Breast epithelium (tissue), 4 donors: ENCODE data around the gene TOMM20L. TPM values are rescaled to one million over a fixed set of nuclear protein-coding genes. Genes with fewer than 3 reads are reported as not detected.
"Not testable (repeated sequence)": the region's sequence is repeated elsewhere in the genome, so short reads cannot be mapped to it uniquely, and the experiment has no call there.

Experiments used
- DNase-seq, 2 donors: peaks; one replicate each; pipeline ENCODE4 v3.0.0-alpha.2; 2019; ENCODE audit warnings: low spot score in 2 of 2
- H3K27ac ChIP-seq, 2 donors: fragments of 200-600 bp; sonication (generic) in 1 of 2; one replicate each; pipeline ENCODE4 v1.5.1; 2016 to 2019; ENCODE audit warnings: mild to moderate bottlenecking in 1 of 2
- H3K27me3 ChIP-seq, 2 donors: fragments of 200-600 bp; sonication (generic) in 1 of 2; one replicate each; pipeline versions ENCODE4 v1.5.1 to v1.6.0; 2017 to 2019; ENCODE audit warnings: control low read depth in 1 of 2, mild to moderate bottlenecking in 1 of 2
- H3K36me3 ChIP-seq: fragments of 200-600 bp; one replicate; pipeline ENCODE4 v1.5.1; 2019
- H3K4me1 ChIP-seq, 2 donors: fragments of 200-600 bp; sonication (generic); one replicate each; pipeline ENCODE4 v1.5.1; 2016 to 2019; ENCODE audit warnings: control low read depth in 1 of 2
- H3K4me3 ChIP-seq, 3 donors: fragments of 200-600 bp; sonication (generic); 1 replicate in 2 of 3; 2 replicates in 1 of 3; pipeline ENCODE4 v1.5.1; 2016 to 2019; ENCODE audit warnings: mild to moderate bottlenecking in 3 of 3, moderate library complexity in 2 of 3
- H3K9me3 ChIP-seq, 2 donors: fragments of 200-600 bp; sonication (generic) in 1 of 2; one replicate each; pipeline ENCODE4 v1.5.1; 2016 to 2019; ENCODE audit warnings: control low read depth in 1 of 2
- POLR2A ChIP-seq: fragments of 450-650 bp; IDR thresholded peaks from one replicate; pipeline ENCODE4 v1.6.1; 2016; ENCODE audit warnings: antibody characterized with exemption, mild to moderate bottlenecking, moderate library complexity
- POLR2AphosphoS5 ChIP-seq, 3 donors: sonication (generic); formaldehyde crosslinking; IDR thresholded peaks; one replicate each; pipeline ENCODE4 v1.6.1; 2017; ENCODE audit warnings: antibody characterized with exemption in 3 of 3
- intact Hi-C: fragments of 100-400 bp; cut with DNase I; formaldehyde crosslinking; loops from one replicate; pipeline ENCODE4 v1.15.1; 2023; ENCODE audit warnings: low total_unique reads
- total RNA-seq, 3 donors: library from RNA; depleted of rRNA; stranded (reverse); fragments of >200 nt; gene quantifications; one replicate each; pipeline ENCODE4 v1.1.0, GENCODE V29; 2016
- TF ChIP-seq, protein P1 (sequence below), 3 donors: fragments of 450-650 bp; IDR thresholded peaks; one replicate each; pipeline ENCODE4 v1.5.1; 2016 to 2017; ENCODE audit warnings: antibody characterized with exemption in 3 of 3, mild to moderate bottlenecking in 3 of 3, moderate library complexity in 3 of 3

TOMM20L gene
- total RNA-seq, 3 donors from 2014 or later, result not detected

DNA sequence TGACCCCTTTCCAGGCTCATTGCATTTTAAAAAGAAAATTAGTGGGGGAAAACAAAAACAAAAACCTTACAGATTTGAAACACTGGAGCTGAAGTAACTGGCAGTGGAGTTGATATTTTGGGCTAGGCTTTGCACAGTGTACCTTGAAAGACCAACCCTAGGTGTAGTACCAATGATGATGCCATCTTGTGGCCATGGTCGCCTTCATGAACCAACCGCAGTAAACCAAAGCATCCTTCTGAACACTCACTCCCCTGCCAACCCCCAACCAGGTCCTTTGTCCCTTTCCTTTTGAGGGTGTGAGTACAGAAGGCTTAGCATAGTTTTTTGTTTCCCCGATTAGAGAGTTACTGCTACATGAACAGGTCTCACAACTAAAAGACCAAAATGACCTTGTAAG is 5.9 kb downstream of the TOMM20L start:
- no peaks in the 10 kb centered on the region for H3K4me1 ChIP-seq
- H3K36me3 ChIP-seq, result no peaks in the 10 kb centered on the region
- intact Hi-C loops, result no loop called here
- no peaks in the 10 kb centered on the region for H3K9me3 ChIP-seq
- no peak overlapping the region for H3K27ac ChIP-seq
- no peaks in the 10 kb centered on the region for H3K27me3 ChIP-seq
- H3K4me3 ChIP-seq, result no peak overlapping the region
- DNase-seq, result no peak
- TF ChIP-seq POLR2AphosphoS5 (IDR thresholded peaks at IDR 0.05), result no peak
- TF ChIP-seq, protein P1, sequence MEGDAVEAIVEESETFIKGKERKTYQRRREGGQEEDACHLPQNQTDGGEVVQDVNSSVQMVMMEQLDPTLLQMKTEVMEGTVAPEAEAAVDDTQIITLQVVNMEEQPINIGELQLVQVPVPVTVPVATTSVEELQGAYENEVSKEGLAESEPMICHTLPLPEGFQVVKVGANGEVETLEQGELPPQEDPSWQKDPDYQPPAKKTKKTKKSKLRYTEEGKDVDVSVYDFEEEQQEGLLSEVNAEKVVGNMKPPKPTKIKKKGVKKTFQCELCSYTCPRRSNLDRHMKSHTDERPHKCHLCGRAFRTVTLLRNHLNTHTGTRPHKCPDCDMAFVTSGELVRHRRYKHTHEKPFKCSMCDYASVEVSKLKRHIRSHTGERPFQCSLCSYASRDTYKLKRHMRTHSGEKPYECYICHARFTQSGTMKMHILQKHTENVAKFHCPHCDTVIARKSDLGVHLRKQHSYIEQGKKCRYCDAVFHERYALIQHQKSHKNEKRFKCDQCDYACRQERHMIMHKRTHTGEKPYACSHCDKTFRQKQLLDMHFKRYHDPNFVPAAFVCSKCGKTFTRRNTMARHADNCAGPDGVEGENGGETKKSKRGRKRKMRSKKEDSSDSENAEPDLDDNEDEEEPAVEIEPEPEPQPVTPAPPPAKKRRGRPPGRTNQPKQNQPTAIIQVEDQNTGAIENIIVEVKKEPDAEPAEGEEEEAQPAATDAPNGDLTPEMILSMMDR (IDR thresholded peaks at IDR 0.05), result no peak
- no peak for TF ChIP-seq POLR2A

DNA sequence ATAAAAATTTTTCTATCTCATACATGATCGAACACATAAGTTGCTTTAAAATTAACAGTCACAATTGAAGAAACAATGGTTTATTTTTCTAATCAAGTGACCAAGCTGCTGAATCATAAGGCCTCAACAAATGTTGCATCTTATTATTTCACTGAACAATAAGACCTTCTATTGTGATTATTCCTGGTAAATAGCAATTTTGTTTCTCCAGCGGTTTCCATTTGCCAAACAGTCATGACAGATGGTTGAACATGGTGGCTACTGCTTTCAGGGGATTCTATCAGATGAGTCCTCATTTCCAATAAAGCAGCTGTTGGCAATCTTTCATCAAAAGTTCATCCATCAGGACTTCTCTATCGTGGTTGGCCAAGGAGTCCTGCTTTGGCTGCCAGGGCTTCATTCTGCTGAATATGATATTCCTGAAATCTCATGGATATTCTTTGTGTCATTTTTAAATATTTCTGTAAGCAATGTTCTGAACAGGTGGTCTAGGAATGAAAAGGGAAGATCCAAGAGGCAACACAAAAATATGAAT is 13.0 kb downstream of the TOMM20L start:
- Histone ChIP-seq H3K4me3 (no peak overlapping the region), H3K36me3 (no peaks in the 10 kb centered on the region), H3K27me3 (no peaks in the 10 kb centered on the region), H3K4me1 (no peaks in the 10 kb centered on the region), H3K27ac (no peak overlapping the region), H3K9me3 (no peaks in the 10 kb centered on the region)
- no peak for DNase-seq
- TF ChIP-seq, protein P1 (IDR thresholded peaks at IDR 0.05), result no peak
- TF ChIP-seq POLR2A (no peak), POLR2AphosphoS5 (IDR thresholded peaks at IDR 0.05) (no peak)
- intact Hi-C loops, result no loop called here

DNA sequence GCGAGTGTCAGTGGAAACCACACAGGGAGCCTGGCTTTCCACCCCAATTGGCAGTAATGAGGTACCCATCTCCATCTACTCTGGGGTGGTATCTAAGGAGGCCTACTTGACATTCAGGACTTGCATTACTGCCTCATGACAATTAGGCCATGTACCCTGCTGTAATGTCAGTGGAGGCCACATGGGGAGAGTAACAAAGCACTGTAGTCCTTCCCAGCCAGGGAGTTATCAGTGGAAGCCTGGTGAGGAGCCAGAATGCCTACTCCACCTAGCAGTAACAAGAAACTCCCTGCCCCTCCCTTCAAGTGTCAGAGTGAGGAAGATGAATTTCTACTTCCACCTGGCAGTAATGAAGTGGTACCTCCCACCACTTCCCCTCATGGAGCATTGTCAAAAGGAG is 19.1 kb downstream of the TOMM20L start:
- DNase-seq, result no peak
- Histone ChIP-seq H3K36me3 (peaks cover 3% of the 10 kb centered on the region), H3K4me3 (no peak overlapping the region), H3K27me3 (no peaks in the 10 kb centered on the region), H3K27ac (no peak overlapping the region), H3K9me3 (no peaks in the 10 kb centered on the region), H3K4me1 (no peaks in the 10 kb centered on the region)
- intact Hi-C loops, result no loop called here
- TF ChIP-seq POLR2A (no peak), POLR2AphosphoS5 (IDR thresholded peaks at IDR 0.05) (no peak)
- TF ChIP-seq, protein P1 (IDR thresholded peaks at IDR 0.05), result no peak

DNA sequence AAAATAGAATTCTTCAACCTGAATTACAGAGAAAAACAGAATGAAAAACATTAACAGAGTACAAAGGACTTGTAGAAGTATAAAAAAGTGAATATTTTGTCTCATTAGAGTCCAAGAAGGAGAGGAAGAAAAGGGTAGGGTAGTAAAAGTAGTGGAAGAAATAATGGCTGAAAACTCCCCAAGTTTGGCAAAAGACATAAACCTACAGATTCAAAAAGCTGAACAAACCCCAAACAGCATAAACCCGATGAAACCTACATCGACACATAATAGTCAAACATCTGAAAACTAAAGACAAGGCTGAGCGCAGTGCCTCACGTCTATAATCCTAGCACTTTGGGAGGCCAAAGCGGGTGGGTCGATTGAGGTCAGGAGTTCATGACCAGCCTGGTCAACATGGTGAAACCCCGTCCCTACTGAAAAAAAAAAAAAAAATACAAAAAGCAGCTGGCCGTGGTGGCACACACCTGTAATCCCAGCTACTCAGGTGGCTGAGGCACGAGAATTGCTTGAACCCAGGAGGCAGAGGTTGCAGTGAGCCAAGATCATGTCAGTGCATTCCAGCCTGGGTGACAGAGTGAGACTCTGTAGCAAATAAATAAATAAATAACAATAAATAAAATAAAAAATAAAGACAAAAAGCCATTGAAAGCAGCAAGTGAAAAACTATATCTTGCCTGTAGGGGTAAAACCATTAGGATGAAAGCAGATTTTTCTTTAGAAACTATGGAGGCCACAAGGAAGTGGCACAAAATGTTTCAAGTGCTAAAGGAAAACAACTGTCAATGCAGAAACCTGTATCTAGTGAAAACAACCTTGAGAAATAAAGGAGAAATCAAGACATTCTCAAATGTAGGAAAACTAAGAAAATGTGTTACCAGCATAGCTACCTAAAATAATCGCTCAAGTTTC is 20.2 kb downstream of the TOMM20L start:
- H3K36me3 ChIP-seq, result peaks cover 3% of the 10 kb centered on the region
- no peaks in the 10 kb centered on the region for H3K4me1 ChIP-seq
- no peak overlapping the region for H3K4me3 ChIP-seq
- H3K9me3 ChIP-seq, result no peaks in the 10 kb centered on the region
- TF ChIP-seq, protein P1 (IDR thresholded peaks at IDR 0.05), result no peak
- TF ChIP-seq POLR2A (no peak), POLR2AphosphoS5 (IDR thresholded peaks at IDR 0.05) (no peak)
- no peaks in the 10 kb centered on the region for H3K27me3 ChIP-seq
- intact Hi-C loops, result no loop called here
- no peak overlapping the region for H3K27ac ChIP-seq
- DNase-seq, result no peak

DNA sequence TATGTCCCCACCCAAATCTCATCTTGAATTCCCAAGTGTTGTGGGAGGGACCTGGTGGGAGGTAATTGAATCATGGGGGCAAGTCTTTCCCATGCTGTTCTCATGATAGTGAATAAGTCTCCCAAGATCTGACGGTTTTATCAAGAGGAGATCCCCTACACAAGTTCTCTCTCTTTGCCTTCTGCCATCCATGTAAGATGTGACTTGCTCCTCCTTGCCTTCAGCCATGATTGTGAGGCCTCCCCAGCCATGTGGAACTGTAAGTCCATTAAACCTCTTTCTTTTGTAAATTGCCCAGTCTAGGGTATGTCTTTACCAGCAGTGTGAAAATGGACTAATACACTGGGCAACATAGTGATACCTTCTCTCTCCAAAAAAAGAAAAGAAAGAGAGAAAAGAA is 21.2 kb downstream of the TOMM20L start:
- intact Hi-C loops, DNase-seq, H3K27ac ChIP-seq, H3K4me3 ChIP-seq, H3K4me1 ChIP-seq, H3K36me3 ChIP-seq, H3K9me3 ChIP-seq, H3K27me3 ChIP-seq: not testable (repeated sequence)
